ENCODE data around the gene SRI.
A peak's percentile ranks its signal among the peaks of the same experiment; 100 is the strongest.
"Not testable (repeated sequence)": the region's sequence is repeated elsewhere in the genome, so short reads cannot be mapped to it uniquely, and the experiment has no call there.

The SRI gene
- total RNA-seq = 31.1 to 56.9 reads per million in 2 donors

GRCh38 chr7:88219781-88220747 lies at the start of gene SRI:
TSS of gene SRI (minus strand) at chr7:88220038. CDS start at chr7:88220026, 12 bp downstream.
- peak; percentile 91 for DNase-seq

GRCh38 chr7:88269586-88269985 lies 49.7 kb upstream of the SRI start:
- no peak for DNase-seq

GRCh38 chr7:88268858-88269257 lies 49.0 kb upstream of the SRI start:
- no peak for DNase-seq

- no peak for DNase-seq
These were observed 48.2 kb upstream of the SRI start for GRCh38 chr7:88268051-88268450.

GRCh38 chr7:88267421-88267820 lies 47.6 kb upstream of the SRI start:
- DNase-seq = no peak

GRCh38 chr7:88264987-88265386 lies 45.1 kb upstream of the SRI start:
- not testable (repeated sequence) for DNase-seq

GRCh38 chr7:88262562-88262961 lies 42.7 kb upstream of the SRI start:
- no peak for DNase-seq

- no peak for DNase-seq
These were observed 40.9 kb upstream of the SRI start for GRCh38 chr7:88260719-88261118.

GRCh38 chr7:88259656-88260380 lies 40.0 kb upstream of the SRI start:
- no peak for DNase-seq

GRCh38 chr7:88258296-88258695 lies 38.5 kb upstream of the SRI start:
- not testable (repeated sequence) for DNase-seq

- no peak for DNase-seq
These were observed 37.1 kb upstream of the SRI start for GRCh38 chr7:88256906-88257305.

- DNase-seq = no peak
These were observed 35.0 kb upstream of the SRI start for GRCh38 chr7:88254721-88255424.

GRCh38 chr7:88253640-88254039 lies 33.8 kb upstream of the SRI start:
- no peak for DNase-seq

- no peak for DNase-seq
These were observed 24.4 kb upstream of the SRI start for GRCh38 chr7:88244258-88244657.

- DNase-seq = no peak
These were observed 23.6 kb upstream of the SRI start for GRCh38 chr7:88243345-88243909.

- DNase-seq = no peak
These were observed 20.0 kb upstream of the SRI start for GRCh38 chr7:88239852-88240251.

- no peak for DNase-seq
These were observed 14.0 kb upstream of the SRI start for GRCh38 chr7:88233828-88234227.

GRCh38 chr7:88230646-88231045 lies 10.8 kb upstream of the SRI start:
- DNase-seq = no peak

- no peak for DNase-seq
These were observed 9.6 kb upstream of the SRI start for GRCh38 chr7:88229302-88229995.

- no peak for DNase-seq
These were observed 7.2 kb upstream of the SRI start for GRCh38 chr7:88226886-88227516.

- no peak for DNase-seq
These were observed 6.4 kb upstream of the SRI start for GRCh38 chr7:88226201-88226600.

All from T-helper 9 cell (primary cell).